Measurements from ENCODE around the gene ZNF518A.
"Not testable (repeated sequence)": the region's sequence is repeated elsewhere in the genome, so short reads cannot be mapped to it uniquely, and the experiment has no call there.

ZNF518A gene

GRCh38 chr10:96137567-96137966, 7.5 kb downstream of the ZNF518A start:
- no peak for DNase-seq

GRCh38 chr10:96138102-96138501, 8.0 kb downstream of the ZNF518A start:
- no peak for DNase-seq

DNA sequence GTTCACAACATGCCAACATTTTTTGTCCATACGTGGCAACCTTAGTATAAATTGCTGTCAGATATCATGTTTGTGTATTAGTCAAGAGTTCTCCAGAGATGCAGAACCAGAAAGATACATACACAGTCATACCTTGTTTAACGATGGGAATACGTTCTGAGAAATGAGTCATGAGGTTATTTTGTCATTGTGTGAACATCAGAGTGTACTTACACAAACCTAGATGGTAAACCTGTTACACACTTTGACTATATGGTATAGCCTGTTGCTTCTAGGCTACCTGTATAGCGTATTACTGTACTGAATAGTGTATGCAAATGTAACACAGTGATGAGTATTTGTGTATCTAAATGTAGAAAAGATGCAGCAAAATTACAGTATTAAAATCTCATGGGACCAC, 22.3 kb downstream of the ZNF518A start:
- no peak for DNase-seq

GRCh38 chr10:96153070-96153469, 23.0 kb downstream of the ZNF518A start:
- no peak for DNase-seq

GRCh38 chr10:96165726-96166125, 35.6 kb downstream of the ZNF518A start:
- no peak for DNase-seq

DNA sequence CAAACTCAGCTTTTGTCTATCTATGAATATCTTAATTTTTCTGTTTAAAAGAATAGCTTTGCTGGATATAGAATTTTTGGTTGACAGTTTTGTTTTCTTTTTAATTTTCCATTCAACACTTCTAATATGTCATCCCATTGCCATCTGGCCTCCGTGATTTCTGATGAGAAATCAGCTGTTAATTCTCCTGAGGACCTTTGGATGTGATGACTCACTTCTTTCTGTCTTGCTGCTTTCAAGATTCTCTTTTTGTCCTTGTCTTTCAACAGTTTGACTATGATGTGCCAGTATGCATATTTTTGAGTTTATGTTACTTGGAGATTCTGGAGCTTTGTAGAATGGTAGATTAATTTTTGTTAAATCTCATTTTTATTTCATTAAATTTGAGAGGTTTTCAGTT, 38.4 kb downstream of the ZNF518A start:
- DNase-seq: no peak

- no peak for DNase-seq
These were observed 40.1 kb downstream of the ZNF518A start for GRCh38 chr10:96170230-96170629.

DNA sequence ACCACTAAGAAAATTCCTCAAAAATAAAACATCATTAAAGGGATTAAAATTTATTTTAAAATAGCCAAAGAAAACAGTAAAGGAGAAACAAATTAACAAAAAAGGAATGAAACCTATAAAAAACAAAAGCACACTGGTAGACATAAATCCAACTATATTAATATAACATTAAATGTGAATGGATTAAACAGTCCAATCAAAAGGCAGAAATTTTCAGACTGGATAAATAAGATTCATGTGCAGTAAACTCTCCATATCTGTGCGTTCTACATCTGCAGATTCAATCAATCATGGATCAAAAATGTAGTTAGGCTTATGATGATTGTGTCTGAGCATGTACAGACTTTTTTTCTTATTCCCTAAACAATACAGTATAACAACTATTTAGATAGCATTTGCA, 42.6 kb downstream of the ZNF518A start:
- no peak for DNase-seq

- no peak for DNase-seq
These were observed 46.9 kb downstream of the ZNF518A start for GRCh38 chr10:96176985-96177384.

DNA sequence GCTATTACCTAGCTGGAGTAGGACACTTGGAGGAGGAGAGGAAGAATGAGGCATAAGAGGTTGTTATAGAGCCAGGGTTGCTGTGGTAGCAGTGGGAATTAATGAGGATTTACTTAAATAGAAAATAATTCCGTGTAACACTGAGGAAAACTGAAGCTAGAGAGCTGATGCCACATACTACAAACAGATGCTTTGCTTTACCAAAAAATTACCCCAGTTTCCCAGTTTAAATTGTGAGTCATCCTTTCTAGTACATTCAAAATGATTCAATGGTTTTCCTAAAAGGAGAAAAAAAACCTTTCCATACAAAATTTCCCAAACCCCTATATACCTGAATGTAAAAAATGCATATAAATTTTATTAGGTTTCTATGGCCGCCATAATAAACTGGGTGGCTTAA, 58.3 kb downstream of the ZNF518A start:
- DNase-seq: no peak

DNA sequence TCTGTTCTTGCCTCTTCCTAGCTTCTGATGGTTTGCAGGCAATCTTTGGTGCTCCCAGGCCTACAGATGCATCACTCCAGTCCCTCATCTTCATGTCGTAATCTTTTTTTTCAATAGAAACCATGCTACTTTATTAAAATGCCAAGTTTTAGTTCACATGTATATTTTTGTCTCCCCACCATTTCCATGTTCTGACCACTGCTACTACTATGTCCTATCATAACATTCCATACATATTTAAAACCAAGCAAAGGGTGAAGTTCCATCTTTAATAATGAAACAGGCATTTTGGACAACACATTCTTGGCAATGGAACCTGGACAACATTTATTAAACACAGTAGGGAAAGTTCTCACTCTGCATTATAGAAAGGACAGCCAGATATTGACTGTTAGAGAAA, 58.8 kb downstream of the ZNF518A start:
- no peak for DNase-seq

- DNase-seq: not testable (repeated sequence)
These were observed 59.4 kb downstream of the ZNF518A start for GRCh38 chr10:96189505-96189904.

DNA sequence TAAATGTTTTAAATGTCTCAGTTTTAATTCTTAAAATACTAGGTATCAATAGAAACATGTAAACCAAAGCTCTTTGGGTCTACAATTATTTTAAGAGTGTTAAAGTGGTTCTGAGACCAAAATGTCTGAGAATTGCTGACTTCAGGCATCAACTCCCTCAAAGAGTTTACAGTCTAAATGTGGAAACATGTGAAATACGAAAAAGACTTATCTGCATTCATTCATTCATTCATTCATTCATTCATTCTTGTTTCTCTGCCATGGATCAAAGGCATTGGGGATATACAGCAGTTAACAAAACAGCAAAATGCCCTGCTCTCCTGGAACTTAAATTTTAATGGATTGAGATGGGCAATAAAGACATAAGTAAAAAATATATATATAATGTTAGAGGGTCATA, 71.4 kb downstream of the ZNF518A start:
- no peak for DNase-seq

DNA sequence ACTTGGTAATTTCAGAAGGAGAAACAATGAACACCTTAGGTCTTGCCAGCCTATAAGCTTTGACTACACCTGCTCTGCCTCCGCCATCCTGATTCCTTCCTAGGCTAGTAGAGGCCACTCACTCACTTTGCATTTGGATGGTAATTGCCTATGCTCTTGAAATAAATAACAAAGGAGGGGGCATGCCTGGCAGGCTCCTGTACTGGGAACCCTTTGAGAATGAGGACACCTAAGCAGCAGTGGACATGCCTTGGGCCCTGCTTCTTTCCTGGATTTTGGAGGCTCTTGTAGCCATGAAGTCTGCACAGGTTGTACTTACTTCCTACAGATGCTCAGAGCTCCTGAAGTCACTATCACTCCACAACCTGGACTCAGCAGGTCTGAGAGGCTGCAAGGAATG, 75.5 kb downstream of the ZNF518A start:
- DNase-seq: no peak

- DNase-seq: no peak
These were observed 78.2 kb downstream of the ZNF518A start for GRCh38 chr10:96208271-96208670.

- DNase-seq: no peak
These were observed 78.8 kb downstream of the ZNF518A start for GRCh38 chr10:96208946-96209345.

GRCh38 chr10:96211764-96212163, 81.7 kb downstream of the ZNF518A start:
- no peak for DNase-seq

DNA sequence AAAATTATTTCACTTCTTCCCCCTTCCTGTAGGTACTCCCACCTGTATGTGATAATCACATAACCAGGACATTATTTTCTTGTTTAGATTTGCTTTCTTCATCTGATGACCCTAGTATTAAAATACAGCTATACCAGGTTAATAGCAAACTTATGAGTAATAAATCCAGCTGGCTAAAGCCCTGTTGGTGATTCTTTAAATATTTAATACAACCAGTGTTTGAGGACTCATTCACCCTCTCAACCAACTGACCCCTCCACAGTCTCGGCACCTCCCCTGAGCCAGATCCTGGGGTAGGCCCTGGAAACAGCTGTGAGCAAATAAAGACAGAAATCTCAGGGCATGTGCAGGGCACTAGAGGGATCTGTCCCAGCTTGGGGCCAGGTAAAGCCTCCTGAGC, 82.8 kb downstream of the ZNF518A start:
- DNase-seq: no peak
